Nephron progenitor cell (in vitro differentiated cells): ENCODE results near the gene PSTPIP1.

Experiments used
- DNase-seq: peaks from one replicate; pipeline ENCODE4 v3.0.0; 2021
- H3K27ac Mint-ChIP-seq: 2 replicates; pipeline ENCODE4 v1.8.0; 2021; ENCODE audit warnings: mild to moderate bottlenecking, moderate library complexity, mixed read lengths
- H3K27me3 Mint-ChIP-seq: 2 replicates; pipeline ENCODE4 v1.8.0; 2021; ENCODE audit warnings: mild to moderate bottlenecking, low read depth, mixed read lengths; ENCODE audit not compliant: poor library complexity
- H3K36me3 Mint-ChIP-seq: 2 replicates; pipeline ENCODE4 v1.8.0; 2021; ENCODE audit warnings: low read depth, mixed read lengths
- H3K4me1 Mint-ChIP-seq: 2 replicates; pipeline ENCODE4 v1.8.0; 2021; ENCODE audit warnings: mixed read lengths
- H3K4me3 Mint-ChIP-seq: 2 replicates; pipeline ENCODE4 v1.8.0; 2021; ENCODE audit warnings: mild to moderate bottlenecking, moderate library complexity, mixed read lengths
- H3K9me3 Mint-ChIP-seq: 2 replicates; pipeline ENCODE4 v1.8.0; 2021; ENCODE audit warnings: mild to moderate bottlenecking, moderate library complexity, mixed read lengths
- CTCF ChIP-seq: fragments of 200-600 bp; sonication (generic); IDR thresholded peaks from 2 replicates; pipeline ENCODE4 v1.5.0; 2021; ENCODE audit warnings: antibody characterized with exemption

The PSTPIP1 gene

GRCh38 chr15:76994001-76994400 is 925 bp upstream of the PSTPIP1 start:
- H3K4me3 Mint-ChIP-seq, result no peak overlapping the region
- no peak for DNase-seq
- no peak overlapping the region for H3K27ac Mint-ChIP-seq
- H3K4me1 Mint-ChIP-seq, result peaks cover 39% of the 10 kb centered on the region
- no peaks in the 10 kb centered on the region for H3K36me3 Mint-ChIP-seq
- peaks cover 19% of the 10 kb centered on the region for H3K27me3 Mint-ChIP-seq
- H3K9me3 Mint-ChIP-seq, result no peaks in the 10 kb centered on the region
- no peak for TF ChIP-seq CTCF

DNA sequence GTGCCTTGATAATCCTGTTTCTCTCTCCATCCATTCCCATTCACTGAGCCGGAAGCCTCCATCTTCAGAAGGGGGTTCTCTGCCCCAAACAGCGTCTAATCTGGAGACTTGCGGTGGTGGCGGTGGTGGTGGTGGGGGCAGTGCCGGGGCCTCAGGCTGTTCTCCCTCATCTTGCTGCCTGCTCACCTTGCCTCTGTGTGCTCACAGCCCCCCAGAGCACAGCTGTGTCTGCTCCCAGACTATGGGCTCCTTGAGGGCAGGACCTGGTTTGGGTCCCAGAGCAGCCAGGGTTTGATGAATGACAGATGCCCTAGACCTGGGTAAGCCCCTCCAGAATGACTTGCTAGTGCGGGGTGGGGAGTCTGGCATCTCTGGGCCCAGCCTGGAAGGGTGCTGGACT is 430 bp upstream of the PSTPIP1 start:
- H3K4me1 Mint-ChIP-seq, result peaks cover 34% of the 10 kb centered on the region
- no peak for TF ChIP-seq CTCF
- no peaks in the 10 kb centered on the region for H3K36me3 Mint-ChIP-seq
- no peak for DNase-seq
- no peak overlapping the region for H3K4me3 Mint-ChIP-seq
- no peaks in the 10 kb centered on the region for H3K9me3 Mint-ChIP-seq
- H3K27me3 Mint-ChIP-seq, result peaks cover 24% of the 10 kb centered on the region
- no peak overlapping the region for H3K27ac Mint-ChIP-seq

DNA sequence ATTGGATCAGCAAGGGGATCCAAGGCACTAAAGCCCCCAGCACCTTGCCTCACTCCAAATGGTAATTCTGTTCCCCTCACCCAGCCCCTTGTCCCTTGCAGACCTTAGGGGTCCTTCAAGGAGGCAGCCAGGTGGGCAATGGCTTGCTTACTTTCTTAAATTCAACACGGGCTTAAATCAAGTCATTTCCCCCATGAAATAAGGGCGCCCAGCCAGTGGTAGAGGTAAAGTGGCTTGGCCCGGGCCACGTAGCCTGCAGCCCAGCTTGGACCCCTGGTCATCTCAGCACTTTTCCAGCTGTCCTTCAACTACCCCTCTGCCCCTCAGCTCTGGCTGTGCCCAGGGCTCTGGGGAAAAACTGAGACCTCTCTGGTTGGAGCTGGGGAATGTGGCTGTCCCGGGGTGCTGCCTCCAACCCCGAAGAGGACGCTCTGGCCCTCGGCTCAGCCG is 1.2 kb downstream of the PSTPIP1 start:
- no peak for DNase-seq
- no peaks in the 10 kb centered on the region for H3K36me3 Mint-ChIP-seq
- H3K27ac Mint-ChIP-seq, result no peak overlapping the region
- H3K27me3 Mint-ChIP-seq, result peaks cover 18% of the 10 kb centered on the region
- H3K4me3 Mint-ChIP-seq, result no peak overlapping the region
- H3K9me3 Mint-ChIP-seq, result no peaks in the 10 kb centered on the region
- no peak for TF ChIP-seq CTCF
- H3K4me1 Mint-ChIP-seq, result peaks cover 18% of the 10 kb centered on the region

- Mint-ChIP-seq H3K4me3 (no peak overlapping the region), H3K9me3 (no peaks in the 10 kb centered on the region), H3K4me1 (peaks cover 11% of the 10 kb centered on the region), H3K36me3 (no peaks in the 10 kb centered on the region), H3K27ac (no peak overlapping the region), H3K27me3 (peaks cover 21% of the 10 kb centered on the region)
- DNase-seq, result no peak
- TF ChIP-seq CTCF, result no peak
These were observed 1.8 kb downstream of the PSTPIP1 start for GRCh38 chr15:76996526-76997401.

- H3K36me3 Mint-ChIP-seq, result no peaks in the 10 kb centered on the region
These were observed 3.8 kb downstream of the PSTPIP1 start for GRCh38 chr15:76998663-76999285.

More at GRCh38 chr15:76998663-76999285, 3.8 kb downstream of the PSTPIP1 start:
- H3K27ac Mint-ChIP-seq, result no peak overlapping the region
- no peaks in the 10 kb centered on the region for H3K9me3 Mint-ChIP-seq
- TF ChIP-seq CTCF, result no peak
- H3K4me3 Mint-ChIP-seq, result no peak overlapping the region
- H3K4me1 Mint-ChIP-seq, result peaks cover 11% of the 10 kb centered on the region
- peaks cover 14% of the 10 kb centered on the region for H3K27me3 Mint-ChIP-seq
- no peak for DNase-seq
